Measurements from ENCODE around the gene UQCRH. TPM values are rescaled to one million over a fixed set of nuclear protein-coding genes. Genes with fewer than 3 reads are reported as not detected.

The UQCRH gene
- total and polyA plus RNA-seq, 2 of the 13 experiments (the other 11 are each of a cell fraction or from before 2014, with no cell fraction given), result 548 to 556 TPM

GRCh38 chr1:46301808-46302640, 1.5 kb upstream of the UQCRH start (continued):
- TF ChIP-seq MEIS1 (CRISPR knock-in tag; IDR thresholded peaks at IDR 0.05; ENCODE audit: borderline replicate concordance), result 0 out of 2 replicates have a peak, but pooled peaks have one; percentile 16
- TF ChIP-seq ZNF275 (CRISPR knock-in tag; IDR thresholded peaks at IDR 0.05; ENCODE audit: borderline replicate concordance), result peak; percentile 72; the same call in 1 of the 2 replicates
- TF ChIP-seq HOXA7 (CRISPR knock-in tag; IDR thresholded peaks at IDR 0.05), result 0 out of 2 replicates have a peak, but pooled peaks have one; percentile 30
- 0 out of 2 replicates have a peak, but pooled peaks have one; percentile 35 for TF ChIP-seq ZNF367 (CRISPR knock-in tag; IDR thresholded peaks at IDR 0.05; ENCODE audit: borderline replicate concordance)
- TF ChIP-seq ZNF230 (CRISPR knock-in tag; IDR thresholded peaks at IDR 0.05), result peak; percentile 87; the same call in 1 of the 2 replicates
- TF ChIP-seq RXRA (CRISPR knock-in tag; IDR thresholded peaks at IDR 0.05), result no peak; the same call in 1 of the 2 replicates
- TF ChIP-seq ZNF251 (CRISPR knock-in tag; IDR thresholded peaks at IDR 0.05), result no peak
- peak; percentile 75 for TF ChIP-seq HNRNPK (IDR thresholded peaks at IDR 0.05; ENCODE audit: low read depth, low read length, poor library complexity, severe bottlenecking)
- TF ChIP-seq ZNF710 (CRISPR knock-in tag; IDR thresholded peaks at IDR 0.05; ENCODE audit: borderline replicate concordance), result 0 out of 2 replicates have a peak, but pooled peaks have one; percentile 11
- no peak for TF ChIP-seq ATF3 (CRISPR knock-in tag; IDR thresholded peaks at IDR 0.05)
- 0 out of 2 replicates have a peak, but pooled peaks have one; percentile 27 for TF ChIP-seq POGZ (CRISPR knock-in tag; IDR thresholded peaks at IDR 0.05)
- TF ChIP-seq ZNF891 (CRISPR knock-in tag; IDR thresholded peaks at IDR 0.05), result 0 out of 2 replicates have a peak, but pooled peaks have one; percentile 45
- 0 out of 2 replicates have a peak, but pooled peaks have one; percentile 34 for TF ChIP-seq PREB (CRISPR knock-in tag; IDR thresholded peaks at IDR 0.05)
- 0 out of 2 replicates have a peak, but pooled peaks have one; percentile 30 for TF ChIP-seq KAT8 (CRISPR knock-in tag; IDR thresholded peaks at IDR 0.05)
- TF ChIP-seq DRAP1 (CRISPR knock-in tag; IDR thresholded peaks at IDR 0.05), result no peak
- no peak for TF ChIP-seq HNRNPUL1 (IDR thresholded peaks at IDR 0.05; ENCODE audit: low read depth, low read length)
- TF ChIP-seq ZNF543 (CRISPR knock-in tag; IDR thresholded peaks at IDR 0.05), result 0 out of 2 replicates have a peak, but pooled peaks have one; percentile 82
- TF ChIP-seq SPEN (CRISPR knock-in tag; IDR thresholded peaks at IDR 0.05; ENCODE audit: low read depth), result peak; percentile 72; the same call in 1 of the 2 replicates

Measured in HepG2 (cell line).